WTC11 (cell line): ENCODE results near the gene STRADB. TPM values are rescaled to one million over a fixed set of nuclear protein-coding genes. Genes with fewer than 3 reads are reported as not detected.

ENCODE experiments used
- ATAC-seq: fragments of 200-7000 bp; cut with Tn5 transposase; 2 replicates; pipeline ENCODE4 v1.10.0; 2021; ENCODE audit warnings: mild to moderate bottlenecking, moderate library complexity
- CTCF ChIA-PET: fragments of 300-600 bp; sonication (Branson Sonifier 250); formaldehyde crosslinking; loops from one replicate; lab custom pipeline; 2021; ENCODE audit warnings: antibody characterized with exemption; lab: Charles Lee
- POLR2A ChIA-PET: fragments of 350-600 bp; sonication (Branson Sonifier 250); formaldehyde crosslinking; loops from one replicate; lab custom pipeline; 2021; ENCODE audit warnings: antibody characterized with exemption; lab: Charles Lee
- DNase-seq: peaks from one replicate; pipeline ENCODE4 v3.0.0; 2021; ENCODE audit warnings: low spot score
- H3K27ac Mint-ChIP-seq: 2 replicates; pipeline ENCODE4 v1.8.0; 2021; ENCODE audit warnings: mixed read lengths
- H3K27me3 Mint-ChIP-seq: 2 replicates; pipeline ENCODE4 v1.8.0; 2021; ENCODE audit warnings: low read depth, mild to moderate bottlenecking, moderate library complexity, mixed read lengths
- H3K36me3 Mint-ChIP-seq: 2 replicates; pipeline ENCODE4 v1.8.0; 2021; ENCODE audit warnings: mixed read lengths
- H3K4me1 Mint-ChIP-seq: 2 replicates; pipeline ENCODE4 v1.8.0; 2022; ENCODE audit warnings: mixed read lengths
- H3K4me3 Mint-ChIP-seq: 2 replicates; pipeline ENCODE4 v1.8.0; 2021; ENCODE audit warnings: mild to moderate bottlenecking, moderate library complexity, mixed read lengths
- H3K9me3 Mint-ChIP-seq: 2 replicates; pipeline ENCODE4 v1.8.0; 2021; ENCODE audit warnings: mixed read lengths
- ATF1 ChIP-seq: sonication (generic); formaldehyde crosslinking; IDR thresholded peaks from 2 replicates; pipeline ENCODE4 v1.8.1; 2023; ENCODE audit warnings: mild to moderate bottlenecking, moderate library complexity, missing genetic modification reagents
- ATF6 ChIP-seq: sonication (generic); formaldehyde crosslinking; IDR thresholded peaks from 2 replicates; pipeline ENCODE4 v1.8.1; 2023; ENCODE audit warnings: mild to moderate bottlenecking, missing genetic modification reagents
- CTCF ChIP-seq: fragments of 200-600 bp; IDR thresholded peaks from 2 replicates; pipeline ENCODE4 v1.8.0; 2022; ENCODE audit warnings: antibody characterized with exemption
- ESRRA ChIP-seq: sonication (generic); formaldehyde crosslinking; IDR thresholded peaks from 2 replicates; pipeline ENCODE4 v1.8.1; 2022; ENCODE audit warnings: mild to moderate bottlenecking, missing genetic modification reagents, borderline replicate concordance
- FOXJ3 ChIP-seq: sonication (generic); formaldehyde crosslinking; IDR thresholded peaks from 2 replicates; pipeline ENCODE4 v1.9.0; 2021; ENCODE audit warnings: missing genetic modification reagents, mild to moderate bottlenecking, borderline replicate concordance
- FOXP1 ChIP-seq: sonication (generic); formaldehyde crosslinking; IDR thresholded peaks from 2 replicates; pipeline ENCODE4 v1.8.0; 2022; ENCODE audit warnings: missing genetic modification reagents, mild to moderate bottlenecking, moderate library complexity, borderline replicate concordance
- IRF2 ChIP-seq: sonication (generic); formaldehyde crosslinking; IDR thresholded peaks from 2 replicates; pipeline ENCODE4 v1.8.0; 2022; ENCODE audit warnings: low read depth, missing genetic modification reagents, borderline replicate concordance
- NFYB ChIP-seq: sonication (generic); formaldehyde crosslinking; conservative IDR thresholded peaks from 2 replicates; pipeline ENCODE4 v1.8.0; 2022; ENCODE audit warnings: low read depth, missing genetic modification reagents
- PREB ChIP-seq: sonication (generic); formaldehyde crosslinking; IDR thresholded peaks from 2 replicates; pipeline ENCODE4 v1.8.1; 2022; ENCODE audit warnings: mild to moderate bottlenecking, missing genetic modification reagents, moderate library complexity, borderline replicate concordance
- STAT6 ChIP-seq: sonication (generic); formaldehyde crosslinking; conservative IDR thresholded peaks from 2 replicates; pipeline ENCODE4 v1.8.1; 2023; ENCODE audit warnings: mild to moderate bottlenecking, low read depth, missing genetic modification reagents, moderate library complexity
- USF1 ChIP-seq: sonication (generic); formaldehyde crosslinking; IDR thresholded peaks from 2 replicates; pipeline ENCODE4 v1.8.0; 2022; ENCODE audit warnings: mild to moderate bottlenecking, missing genetic modification reagents
- ZNF121 ChIP-seq: sonication (generic); formaldehyde crosslinking; IDR thresholded peaks from 2 replicates; pipeline ENCODE4 v1.8.0; 2023; ENCODE audit warnings: missing genetic modification reagents
- ZNF281 ChIP-seq: sonication (generic); formaldehyde crosslinking; IDR thresholded peaks from 2 replicates; pipeline ENCODE4 v1.8.0; 2023; ENCODE audit warnings: mild to moderate bottlenecking, missing genetic modification reagents
- ZNF317 ChIP-seq: sonication (generic); formaldehyde crosslinking; IDR thresholded peaks from 2 replicates; pipeline ENCODE4 v1.8.1; 2023; ENCODE audit warnings: low read depth, mild to moderate bottlenecking, moderate library complexity, missing genetic modification reagents, borderline replicate concordance
- ZNF532 ChIP-seq: fragments of 250-450 bp; sonication (Bioruptor Pico); IDR thresholded peaks from 2 replicates; pipeline ENCODE4 v1.9.0; 2021; ENCODE audit warnings: mild to moderate bottlenecking, borderline replicate concordance
- ZNF671 ChIP-seq: fragments of 250-450 bp; sonication (Bioruptor Pico); IDR thresholded peaks from 2 replicates; pipeline ENCODE4 v1.8.0; 2021; ENCODE audit warnings: mild to moderate bottlenecking
- ZSCAN18 ChIP-seq: fragments of 250-450 bp; sonication (Bioruptor Pico); IDR thresholded peaks from 2 replicates; pipeline ENCODE4 v2.1.2; 2022; ENCODE audit warnings: mild to moderate bottlenecking, moderate library complexity
- total RNA-seq: library from RNA; stranded (reverse); gene quantifications from 3 replicates; pipeline ENCODE4 v1.2.3, GENCODE V29; 2021

STRADB gene
- total RNA-seq, 1 experiment from 2014 or later: 36.7 TPM

- H3K27ac Mint-ChIP-seq: no peak overlapping the region
- no peak for DNase-seq
- CTCF ChIA-PET: interaction anchor here (0.5 kb wide), 1 partner anchor 951 kb away, joined by 4 read pairs; no protein-coding TSS in a partner anchor
- POLR2A ChIA-PET: no interaction called here
- peak; percentile 30; the same call in 1 of the 2 replicates for ATAC-seq
- H3K4me3 Mint-ChIP-seq: no peak overlapping the region
- peaks cover 4% of the 10 kb centered on the region; the same call in 1 of the 2 replicates for H3K27me3 Mint-ChIP-seq
- no peak for TF ChIP-seq ZSCAN18 (CRISPR knock-in tag)
- no peak for TF ChIP-seq PREB (CRISPR knock-in tag)
- no peak for TF ChIP-seq ZNF532 (CRISPR knock-in tag)
- no peak for TF ChIP-seq FOXP1 (CRISPR knock-in tag)
- no peak for TF ChIP-seq ZNF317
- no peak for TF ChIP-seq FOXJ3 (CRISPR knock-in tag)
- no peak for TF ChIP-seq ESRRA
- TF ChIP-seq STAT6 (CRISPR knock-in tag): no peak
- TF ChIP-seq USF1 (CRISPR knock-in tag): no peak
- no peak for TF ChIP-seq ATF1 (CRISPR knock-in tag)
- TF ChIP-seq CTCF: no peak
- TF ChIP-seq IRF2 (CRISPR knock-in tag): no peak
- TF ChIP-seq ZNF281 (CRISPR knock-in tag): no peak
- TF ChIP-seq NFYB (CRISPR knock-in tag): no peak
- no peak for TF ChIP-seq ZNF671 (CRISPR knock-in tag)
- TF ChIP-seq ATF6: no peak
- no peak for TF ChIP-seq ZNF121 (CRISPR knock-in tag)
- peaks cover 12% of the 10 kb centered on the region for H3K4me1 Mint-ChIP-seq
- H3K9me3 Mint-ChIP-seq: peaks cover 36% of the 10 kb centered on the region
- H3K36me3 Mint-ChIP-seq: peaks cover 33% of the 10 kb centered on the region
Observed at GRCh38 chr2:201432621-201433393, 18.7 kb upstream of the STRADB start.
